HG03103 (cell line): ENCODE data around the gene CLDN19.
"Not testable (repeated sequence)": the region's sequence is repeated elsewhere in the genome, so short reads cannot be mapped to it uniquely, and the experiment has no call there.

Source experiments
- ATAC-seq: cut with Tn5 transposase; IDR thresholded peaks from one replicate; pipeline ENCODE4 v1.9.1; 2021; ENCODE audit warnings: low read depth; ENCODE audit not compliant: unreplicated experiment

The CLDN19 gene

GRCh38 chr1:42740851-42741580 is 980 bp upstream of the CLDN19 start:
- ATAC-seq, result no peak

- ATAC-seq, result no peak
Observed at GRCh38 chr1:42738678-42739226, 1.3 kb downstream of the CLDN19 start.

- ATAC-seq, result no peak
Observed at GRCh38 chr1:42737986-42738677, 1.9 kb downstream of the CLDN19 start.

GRCh38 chr1:42737257-42737656 is 2.8 kb downstream of the CLDN19 start:
- no peak for ATAC-seq

GRCh38 chr1:42736571-42737200 is 3.4 kb downstream of the CLDN19 start:
- no peak for ATAC-seq

- no peak for ATAC-seq
Observed at GRCh38 chr1:42736152-42736551, 3.9 kb downstream of the CLDN19 start.

GRCh38 chr1:42735477-42736105 is 4.4 kb downstream of the CLDN19 start:
- no peak for ATAC-seq

- ATAC-seq, result no peak
Observed at GRCh38 chr1:42735056-42735455, 5.0 kb downstream of the CLDN19 start.

- ATAC-seq, result no peak
Observed at GRCh38 chr1:42734201-42735035, 5.6 kb downstream of the CLDN19 start.

- no peak for ATAC-seq
Observed at GRCh38 chr1:42733415-42734200, 6.4 kb downstream of the CLDN19 start.

GRCh38 chr1:42732126-42732680 is 7.8 kb downstream of the CLDN19 start:
- ATAC-seq, result no peak

GRCh38 chr1:42731585-42731984 is 8.5 kb downstream of the CLDN19 start:
- ATAC-seq, result no peak

GRCh38 chr1:42730988-42731387 is 9.0 kb downstream of the CLDN19 start:
- ATAC-seq, result no peak

GRCh38 chr1:42730002-42730401 is 10.0 kb downstream of the CLDN19 start:
- no peak for ATAC-seq

- not testable (repeated sequence) for ATAC-seq
Observed at GRCh38 chr1:42725820-42726219, 14.2 kb downstream of the CLDN19 start.

GRCh38 chr1:42723511-42723910 is 16.5 kb downstream of the CLDN19 start:
- ATAC-seq, result no peak

- not testable (repeated sequence) for ATAC-seq
Observed at GRCh38 chr1:42722403-42722802, 17.6 kb downstream of the CLDN19 start.

- ATAC-seq, result no peak
Observed at GRCh38 chr1:42721926-42722325, 18.1 kb downstream of the CLDN19 start.

GRCh38 chr1:42720868-42721267 is 19.2 kb downstream of the CLDN19 start:
- ATAC-seq, result no peak
